Testis (tissue), 2 donors: ENCODE measurements around the gene RNF213.
"Not testable (repeated sequence)": the region's sequence is repeated elsewhere in the genome, so short reads cannot be mapped to it uniquely, and the experiment has no call there.

Experiments used
- CTCF ChIP-seq, 3 experiments: fragments of 450-650 bp in 2 of 3; fragments of 200-600 bp in 1 of 3; sonication (generic) in 1 of 3; IDR thresholded peaks; one replicate each; pipeline ENCODE4 v1.5.1; 2016 to 2019; ENCODE audit warnings: antibody characterized with exemption in 3 of 3, mild to moderate bottlenecking in 2 of 3, moderate library complexity in 1 of 3
- POLR2A ChIP-seq: fragments of 450-650 bp; IDR thresholded peaks from one replicate; pipeline ENCODE4 v1.6.1; 2017; ENCODE audit warnings: antibody characterized with exemption, mild to moderate bottlenecking, moderate library complexity

- not testable (repeated sequence) for TF ChIP-seq CTCF (IDR thresholded peaks at IDR 0.05); POLR2A
Measured at GRCh38 chr17:80410441-80411087, 149.9 kb downstream of the RNF213 start.
